Ecto neural progenitor cell (in vitro differentiated cells): ENCODE results near the gene CNNM2.
"Not testable (repeated sequence)": the region's sequence is repeated elsewhere in the genome, so short reads cannot be mapped to it uniquely, and the experiment has no call there.

Source experiments
- DNase-seq: peaks from one replicate; pipeline ENCODE4 v3.0.0-alpha.2; 2018; ENCODE audit warnings: low spot score

The CNNM2 gene

DNA sequence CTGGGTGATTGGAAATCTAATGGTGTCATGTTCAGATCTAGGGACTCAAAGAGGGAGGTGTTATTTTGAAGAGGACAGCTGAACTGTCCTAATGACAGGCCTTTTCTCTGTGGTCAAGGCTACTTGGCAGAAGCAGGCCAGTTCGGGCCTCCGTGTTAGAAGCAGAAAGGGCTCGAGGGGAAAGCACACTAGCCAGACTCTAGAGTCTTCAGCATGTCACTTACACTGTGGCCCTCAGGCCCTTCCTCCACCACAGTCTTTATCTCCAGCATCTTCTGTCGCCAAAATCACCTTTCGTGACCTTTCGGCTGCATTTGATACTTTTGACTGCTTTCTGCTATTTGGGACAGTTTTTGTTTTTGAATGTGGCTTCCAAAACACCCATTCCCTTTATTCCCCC, 123.3 kb downstream of the CNNM2 start:
- no peak for DNase-seq

DNA sequence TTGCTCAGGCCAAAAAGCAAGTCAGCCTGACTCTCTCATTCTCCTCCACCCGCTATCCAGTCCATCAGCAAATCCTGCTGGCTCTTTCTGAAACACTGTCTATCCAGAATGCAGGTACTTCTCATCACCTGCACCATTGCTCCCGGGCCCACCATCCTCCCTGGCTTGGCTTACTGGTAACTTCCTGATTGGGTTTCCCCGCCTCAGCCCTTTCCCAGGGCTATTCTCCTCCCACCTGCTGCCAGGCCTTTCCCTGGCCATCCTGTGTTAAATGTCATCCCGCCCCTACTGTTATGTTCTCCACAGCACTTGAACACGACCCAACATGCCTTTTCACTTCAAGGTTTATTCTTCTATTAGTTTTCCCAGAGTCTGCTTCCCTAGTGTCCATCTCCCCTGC, 124.0 kb downstream of the CNNM2 start:
- DNase-seq: no peak

DNA sequence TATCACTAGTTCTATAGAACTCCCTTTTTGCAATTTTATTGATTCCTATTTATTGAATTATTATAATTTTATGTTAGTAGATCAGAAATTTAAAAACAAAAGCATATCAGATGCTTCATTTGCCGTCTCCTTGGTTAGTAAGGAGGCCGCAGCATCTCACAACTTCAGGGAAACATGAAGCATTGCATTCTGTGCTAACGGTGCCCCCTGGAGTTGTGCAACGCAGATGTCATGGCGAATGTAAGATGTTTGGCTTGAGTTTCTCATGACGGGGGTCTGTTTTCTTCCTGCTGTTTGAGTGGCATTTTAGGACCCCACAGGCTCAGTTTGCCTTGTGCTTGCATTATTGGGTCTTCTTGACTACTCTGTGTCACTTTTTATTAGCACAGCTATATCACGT, 124.8 kb downstream of the CNNM2 start:
- no peak for DNase-seq

DNA sequence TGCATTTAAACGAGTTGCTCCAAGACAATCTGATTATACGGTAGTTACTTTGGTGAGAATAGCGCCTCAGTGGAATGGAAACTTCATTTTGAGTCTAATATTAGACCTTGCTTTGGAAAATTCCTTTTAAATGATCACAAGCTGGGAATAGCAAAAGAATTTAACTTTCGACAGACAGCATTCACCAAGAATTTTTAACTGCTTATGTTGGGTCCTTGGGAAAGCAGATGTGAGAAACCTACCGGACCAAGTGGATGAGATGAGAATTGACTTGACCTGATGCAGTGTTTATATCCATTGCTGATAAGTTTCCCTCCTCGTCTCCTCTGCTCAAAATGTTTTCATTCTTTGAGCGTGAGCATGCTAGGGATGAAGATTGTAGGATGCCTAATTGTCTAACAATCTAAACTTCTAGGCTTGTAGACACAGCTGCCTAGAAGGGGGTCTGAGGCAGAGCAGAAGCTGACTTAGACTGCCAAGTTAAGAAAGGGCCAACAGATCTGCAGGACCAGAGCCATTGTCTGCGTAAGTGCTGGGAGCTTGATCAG, 126.9 kb downstream of the CNNM2 start:
- DNase-seq: no peak

DNA sequence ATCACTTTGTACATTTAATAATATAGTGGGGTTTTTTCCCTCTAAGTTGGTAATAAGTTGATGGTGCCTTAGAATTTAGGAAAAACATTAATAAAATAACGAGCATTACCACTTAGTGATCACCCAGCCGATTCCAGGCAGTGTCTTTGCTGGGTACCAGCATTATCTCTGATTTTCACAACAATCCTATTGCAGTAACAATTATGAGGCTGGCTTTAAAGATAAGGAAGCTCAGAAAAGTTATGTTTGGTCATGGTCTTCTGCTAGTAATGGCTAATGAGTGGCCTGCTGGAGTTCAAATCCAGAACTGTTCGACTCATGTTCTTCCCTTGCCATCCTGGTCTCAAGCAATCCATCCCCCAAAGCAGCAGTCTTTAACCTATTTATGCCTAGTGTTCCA, 127.9 kb downstream of the CNNM2 start:
- no peak for DNase-seq

DNA sequence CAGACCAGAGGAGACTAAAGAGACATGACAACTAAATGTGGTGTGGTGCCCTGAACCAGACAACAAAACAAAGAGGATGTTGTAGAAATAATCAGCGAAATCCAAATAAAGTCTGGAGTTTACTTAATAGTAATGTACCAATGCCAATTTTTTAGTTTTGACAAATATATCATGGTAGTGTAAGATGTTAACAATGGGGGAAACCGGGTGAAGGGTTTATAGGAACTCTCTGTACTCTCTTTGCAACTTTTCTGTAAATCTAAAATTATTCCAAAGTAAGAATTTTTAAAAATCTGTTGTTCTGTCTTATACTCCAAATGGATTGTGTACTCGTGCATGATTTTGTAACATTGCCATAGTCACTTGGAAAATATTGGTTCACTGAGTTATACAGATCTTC, 129.3 kb downstream of the CNNM2 start:
- DNase-seq: no peak

DNA sequence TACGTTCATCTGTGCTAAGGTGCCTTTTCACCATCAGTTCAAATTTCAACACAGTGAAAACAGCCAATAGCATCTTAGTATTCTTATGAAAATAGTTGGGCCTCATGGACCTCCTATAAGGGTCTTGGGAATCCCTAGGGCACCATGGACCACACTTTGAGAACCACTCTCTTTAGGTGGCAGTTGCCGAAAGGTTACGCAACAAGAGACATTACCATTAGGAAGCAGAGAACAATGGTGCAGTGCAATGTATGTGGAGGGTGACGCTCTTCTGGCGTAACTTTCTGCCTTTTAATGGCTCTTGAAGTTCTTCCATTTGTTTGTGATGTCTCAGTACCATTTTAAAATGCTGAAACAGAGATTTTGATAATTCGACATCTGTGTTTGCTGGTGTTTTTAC, 131.1 kb downstream of the CNNM2 start:
- DNase-seq: no peak

DNA sequence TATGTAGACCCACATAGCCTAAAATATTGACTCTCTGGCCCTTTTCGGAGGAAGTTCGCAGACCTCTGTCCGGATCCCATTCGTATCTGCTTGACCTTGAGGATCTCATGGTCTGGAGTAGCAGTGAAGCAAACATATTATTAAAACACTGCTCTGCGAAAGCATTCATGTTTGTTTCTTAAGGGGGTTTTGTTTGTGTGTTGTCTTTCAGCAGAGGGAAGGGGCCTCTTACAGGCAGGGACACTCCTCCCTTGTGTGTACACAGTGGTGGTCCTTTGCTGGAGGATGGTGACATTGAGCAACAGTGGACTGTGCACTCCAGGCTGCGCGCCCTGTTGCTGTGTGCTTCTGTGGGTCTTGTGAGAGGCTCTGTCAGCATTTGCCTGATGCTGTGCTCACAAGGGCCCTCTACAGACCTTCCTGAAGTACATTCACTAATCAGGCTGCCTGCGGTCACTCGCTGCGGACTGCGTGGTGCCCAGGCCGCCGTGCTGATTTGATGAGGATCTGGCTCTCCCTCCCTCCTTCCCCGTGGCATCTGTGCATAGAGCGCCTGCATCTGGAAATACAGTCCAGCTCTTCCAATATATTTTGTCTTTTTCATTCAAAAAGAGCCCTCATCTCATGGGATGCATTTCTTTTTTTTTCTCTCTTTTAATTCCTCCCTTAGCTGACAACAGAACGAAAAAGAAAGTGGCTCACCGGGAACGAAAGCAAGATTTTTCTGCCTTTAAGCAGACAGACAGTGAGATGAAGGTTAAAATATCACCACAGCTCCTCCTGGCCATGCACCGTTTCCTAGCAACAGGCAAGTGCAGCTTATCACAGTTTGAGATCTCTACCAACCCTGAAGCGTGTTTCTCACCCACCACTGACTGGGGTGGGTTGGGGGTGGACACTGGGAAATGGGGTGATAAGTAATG, 135.8 kb downstream of the CNNM2 start:
- DNase-seq: peak; percentile 68

DNA sequence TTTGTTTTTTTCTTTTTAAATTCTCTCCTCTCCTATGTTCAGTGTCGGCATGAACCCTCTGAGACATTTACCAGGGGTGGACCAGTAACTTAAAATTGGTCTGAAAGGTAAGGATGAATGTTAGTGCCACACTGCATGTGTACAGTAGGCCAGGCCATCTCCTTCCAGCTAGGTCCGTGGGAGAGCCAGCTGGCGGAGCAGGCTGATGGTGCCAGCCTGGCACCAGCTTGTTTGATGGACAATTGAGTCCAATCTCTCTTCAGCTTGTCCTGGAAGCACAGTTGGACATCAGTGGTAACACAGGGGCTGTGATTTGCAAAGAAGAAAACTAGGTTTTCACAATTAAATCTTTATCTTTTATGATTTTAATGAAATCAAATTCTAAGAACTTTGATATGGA, 136.5 kb downstream of the CNNM2 start:
- DNase-seq: no peak

DNA sequence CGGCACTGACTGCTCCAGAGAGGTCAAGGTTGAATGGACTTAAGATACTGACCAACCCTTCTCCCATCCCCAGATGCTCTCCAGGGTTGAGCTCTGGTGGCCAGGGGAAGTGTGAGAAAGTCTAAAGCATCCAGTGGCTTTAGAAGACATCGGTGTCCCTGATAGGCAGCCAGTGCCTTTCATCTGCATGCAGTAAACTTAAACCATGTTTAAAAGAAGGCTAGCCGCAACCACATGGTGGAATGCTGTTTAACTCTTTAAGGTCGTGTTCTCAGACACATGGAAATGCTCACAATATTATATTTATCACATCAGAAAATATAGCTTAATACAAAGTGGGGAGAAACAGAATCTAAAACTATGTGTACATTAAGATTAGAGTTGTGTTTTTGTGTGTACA, 137.0 kb downstream of the CNNM2 start:
- no peak for DNase-seq

DNA sequence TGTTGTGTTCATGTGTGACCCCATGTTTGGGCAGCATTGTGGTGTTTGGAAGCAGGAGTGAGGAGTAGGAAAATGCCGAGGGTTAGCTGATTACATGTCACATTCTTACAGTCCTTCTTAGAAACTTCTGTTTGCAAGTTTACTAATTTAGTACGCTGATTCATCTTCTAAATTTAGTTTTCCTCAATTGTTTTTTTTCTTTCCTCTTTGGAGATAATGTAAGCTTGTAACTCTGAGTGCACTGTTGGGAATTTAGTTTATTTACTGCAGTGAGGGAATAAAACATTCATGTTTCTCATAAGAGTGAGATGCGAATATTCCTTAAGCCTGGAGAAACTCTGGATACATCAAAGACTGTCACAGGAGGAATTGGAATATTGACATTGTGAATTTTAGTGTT, 139.9 kb downstream of the CNNM2 start:
- DNase-seq: no peak

DNA sequence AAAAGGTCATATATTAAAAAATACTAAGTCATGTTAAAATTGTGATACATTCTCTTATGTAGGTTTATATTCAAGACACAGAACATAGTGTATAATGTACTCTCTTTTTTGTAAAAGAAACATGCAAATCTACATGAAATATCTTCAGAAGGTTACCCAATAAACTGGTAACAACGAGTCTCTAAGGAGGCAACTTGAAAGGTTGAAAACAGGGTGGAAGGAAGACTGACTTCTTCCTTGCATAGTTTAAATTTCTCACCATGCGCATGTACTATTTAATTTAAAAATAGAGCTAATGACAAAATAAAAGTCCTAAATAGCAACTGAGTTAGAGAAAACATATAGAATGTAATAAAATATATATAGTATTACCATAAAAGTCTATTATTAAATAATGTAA, 142.5 kb downstream of the CNNM2 start:
- no peak for DNase-seq

DNA sequence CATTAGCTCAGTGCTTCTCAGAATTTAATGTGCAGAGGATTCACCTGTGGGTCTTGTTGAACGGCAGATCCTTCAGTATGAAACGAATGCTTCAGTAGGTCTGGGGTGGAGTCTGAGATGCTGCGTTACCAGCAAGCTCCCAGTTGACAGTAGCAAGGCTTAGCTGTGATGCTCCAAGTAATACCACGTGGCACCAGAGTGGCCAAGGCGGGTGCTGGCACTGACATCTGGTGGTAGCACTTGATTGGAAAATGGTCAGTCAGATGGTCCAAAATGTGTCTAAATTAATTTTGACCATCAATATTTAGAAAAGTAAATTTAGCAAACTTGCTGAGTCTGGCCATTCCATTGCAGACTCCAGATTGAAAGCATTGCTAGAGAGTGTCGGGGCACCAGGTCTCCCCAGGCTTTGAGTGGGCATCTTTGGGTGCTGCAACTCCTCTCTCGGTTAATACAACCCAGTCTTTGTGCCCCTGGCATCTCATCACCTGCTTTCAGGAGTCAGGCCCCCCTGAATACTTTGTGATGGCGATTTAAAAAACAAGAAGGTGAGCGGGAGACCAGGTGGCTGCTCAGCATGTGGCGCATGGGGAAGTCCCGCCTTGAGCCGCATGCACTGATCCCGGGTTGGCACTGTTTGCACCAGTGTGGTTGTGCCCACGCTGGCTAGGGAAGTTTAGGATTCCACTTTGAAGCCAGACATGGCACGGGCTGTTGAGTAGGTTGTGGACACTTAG, 144.9 kb downstream of the CNNM2 start:
- no peak for DNase-seq

DNA sequence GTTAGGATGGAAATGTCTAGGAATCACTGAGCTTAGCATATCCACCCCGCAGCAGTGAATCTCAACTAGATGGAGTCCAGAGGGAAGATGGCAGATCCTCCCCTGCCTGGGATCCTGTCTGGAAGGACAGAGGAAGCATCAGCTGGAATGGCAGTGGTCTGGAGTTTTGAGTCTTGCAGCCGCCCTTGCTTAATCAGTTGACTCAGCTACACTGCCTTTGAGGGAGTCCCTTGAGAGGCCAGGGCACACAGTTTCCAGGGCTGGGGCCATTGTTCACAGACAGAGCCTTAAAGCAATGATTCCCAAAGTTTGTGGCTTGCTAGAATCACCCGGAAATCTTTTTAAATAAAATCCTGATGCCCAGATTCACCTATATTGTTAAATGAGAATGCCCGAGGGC, 146.9 kb downstream of the CNNM2 start:
- DNase-seq: no peak

DNA sequence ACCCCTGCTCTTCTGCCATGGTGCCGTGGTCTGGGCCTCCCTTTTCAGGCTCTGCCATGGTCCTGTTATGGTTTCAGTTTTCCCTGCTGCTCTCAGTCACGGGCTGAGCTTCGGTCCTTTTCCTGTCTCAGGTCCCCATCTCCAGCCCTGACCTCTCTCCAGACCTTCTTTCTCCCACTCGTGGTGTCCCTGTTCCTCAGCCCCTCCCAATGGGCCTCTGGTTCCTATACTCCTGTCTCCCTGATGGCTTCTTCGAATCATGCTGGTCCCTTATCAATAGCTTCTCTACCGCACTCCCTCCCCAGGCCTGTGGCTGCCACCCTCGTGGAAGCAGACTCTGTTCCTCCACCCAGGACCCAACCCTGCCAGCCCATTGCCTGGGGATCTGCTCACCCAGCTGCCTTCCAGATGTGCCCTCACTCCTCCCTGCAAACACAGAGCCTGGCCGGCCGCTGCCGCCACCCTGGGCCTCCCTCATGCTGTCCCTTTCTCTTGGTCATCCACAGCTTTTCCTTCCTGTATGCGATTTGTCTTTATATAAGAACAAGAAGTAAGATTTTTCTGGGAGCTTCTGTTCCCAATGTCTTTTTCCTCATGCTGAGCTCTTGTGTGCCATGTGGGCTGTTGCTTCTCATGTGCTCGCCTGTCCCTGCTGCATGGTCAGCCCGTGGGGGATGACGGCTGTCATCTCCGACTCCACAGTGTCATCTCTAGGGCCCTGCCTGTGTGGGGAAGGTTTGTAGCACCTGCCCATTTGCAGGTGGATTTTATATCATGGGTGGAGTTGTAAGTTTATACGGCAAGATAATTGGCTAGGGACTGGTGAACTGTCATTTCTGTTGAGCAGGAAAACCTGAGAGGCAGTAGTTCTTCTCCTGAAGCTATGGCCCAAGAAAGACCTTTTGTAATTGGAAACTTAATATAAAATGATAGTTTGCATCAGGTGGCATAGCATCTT, 148.3 kb downstream of the CNNM2 start:
- DNase-seq: no peak

DNA sequence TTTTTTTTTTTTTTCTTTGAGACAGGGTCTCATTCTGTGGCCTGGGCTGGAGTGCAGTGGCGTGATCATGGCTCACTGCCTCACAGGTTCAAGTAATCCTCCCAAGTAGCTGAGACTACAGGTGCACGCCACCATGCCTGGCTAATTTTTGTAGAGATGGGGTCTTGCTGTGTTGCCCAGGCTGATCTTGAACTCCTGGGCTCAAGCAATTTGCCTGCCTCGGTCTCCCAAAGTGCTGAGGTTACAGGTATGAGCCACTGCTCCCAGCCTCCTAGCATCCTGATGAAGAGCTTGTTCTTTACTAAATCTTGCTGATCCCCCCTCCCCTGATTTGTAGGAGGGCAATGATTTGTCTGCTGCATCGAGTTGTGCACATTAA, 149.0 kb downstream of the CNNM2 start:
- not testable (repeated sequence) for DNase-seq

DNA sequence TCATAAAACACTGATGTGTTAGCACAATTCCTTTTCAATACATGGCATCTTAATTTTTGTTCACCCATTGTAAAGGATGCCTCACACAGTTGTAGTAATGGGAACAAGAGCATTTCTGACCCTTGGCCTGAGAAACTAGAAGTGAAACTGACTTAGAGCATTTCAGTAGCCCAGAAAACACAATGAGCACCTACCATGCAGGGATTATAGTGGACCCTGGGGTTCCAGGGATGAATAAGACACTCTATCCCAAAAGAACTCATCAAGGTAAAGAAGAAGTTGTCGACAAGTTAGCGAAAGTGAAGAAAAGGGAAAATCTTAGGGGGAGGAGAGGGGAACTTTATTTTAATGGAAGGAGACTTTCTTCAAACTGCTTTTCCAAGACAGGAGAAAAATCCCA, 149.4 kb downstream of the CNNM2 start:
- no peak for DNase-seq

DNA sequence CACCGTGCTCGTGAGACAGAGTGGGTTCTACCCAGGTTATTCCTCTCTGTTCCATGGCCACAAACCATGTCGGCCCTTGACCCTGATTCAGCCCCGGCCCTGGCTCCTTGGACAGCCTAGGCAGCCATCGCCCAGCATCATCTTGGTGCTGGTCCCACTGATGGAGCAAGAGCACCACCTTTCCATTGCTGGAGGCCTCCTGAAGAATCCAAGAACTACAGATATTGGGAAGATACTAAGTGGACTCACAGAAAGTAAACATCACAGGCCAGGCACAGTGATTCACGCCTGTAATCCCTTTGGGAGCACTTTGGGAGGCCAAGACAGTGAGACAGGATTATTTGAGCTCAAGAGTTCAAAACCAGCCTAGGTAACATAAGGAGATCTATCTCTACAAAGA, 149.9 kb downstream of the CNNM2 start:
- no peak for DNase-seq

DNA sequence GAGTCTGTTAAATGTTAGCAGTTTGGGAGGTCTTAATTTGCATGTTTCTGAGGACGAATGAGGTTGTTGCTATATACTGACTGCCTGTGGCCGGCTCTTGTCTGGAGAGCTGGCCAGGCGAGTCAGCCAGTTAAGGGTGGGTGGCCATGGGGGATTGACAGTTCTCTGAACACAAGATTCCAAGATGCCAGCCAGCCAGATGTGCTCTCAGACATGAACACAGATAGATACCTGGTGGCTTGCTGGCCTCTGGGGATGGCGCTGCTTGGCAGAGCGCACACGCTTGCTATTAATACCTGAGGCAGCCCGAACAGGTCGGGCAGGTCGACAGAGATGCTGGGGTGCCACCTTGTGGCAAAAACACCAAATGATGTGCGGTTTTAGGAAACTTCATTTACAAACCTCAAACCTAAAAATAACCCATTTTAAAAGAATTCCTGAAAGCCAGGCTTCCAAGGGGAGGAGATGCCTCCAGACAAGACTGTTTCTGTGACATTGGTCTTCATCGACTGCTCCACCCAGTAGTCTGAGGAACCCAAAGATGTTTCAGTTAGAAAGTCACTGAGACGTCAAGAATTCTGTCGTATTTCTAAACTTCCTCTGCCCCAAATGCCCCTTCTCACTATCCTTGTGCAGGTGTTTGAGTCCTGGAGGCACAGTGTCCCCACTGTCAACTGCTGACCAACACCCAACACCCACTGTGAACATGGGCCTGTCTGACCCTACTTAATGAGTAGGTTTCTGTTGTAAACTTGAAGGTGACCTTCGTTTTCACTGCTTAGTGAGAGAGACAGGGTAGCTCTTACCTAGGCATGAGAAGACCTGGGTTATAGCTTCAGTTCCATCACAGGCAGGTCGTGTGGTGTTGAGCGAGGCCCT, 151.6 kb downstream of the CNNM2 start:
- DNase-seq: peak; percentile 70

DNA sequence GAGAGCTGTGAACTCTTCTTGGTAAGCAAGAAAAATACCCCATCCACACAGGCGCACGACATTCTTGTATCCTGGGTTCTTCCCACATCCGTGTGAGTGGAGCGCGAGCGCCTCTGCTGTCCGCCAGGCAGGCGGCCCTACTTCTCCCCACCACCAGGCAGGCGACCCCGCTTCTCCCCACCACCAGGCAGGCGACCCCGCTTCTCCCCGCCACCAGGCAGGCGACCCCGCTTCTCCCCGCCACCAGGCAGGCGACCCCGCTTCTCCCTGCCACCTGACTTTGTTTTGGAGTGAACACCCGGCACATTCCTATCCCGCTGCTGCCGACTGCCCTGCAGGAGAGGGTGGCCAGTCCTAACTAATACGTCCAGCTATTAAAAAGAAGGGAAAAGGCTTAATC, 154.2 kb downstream of the CNNM2 start:
- no peak for DNase-seq

DNA sequence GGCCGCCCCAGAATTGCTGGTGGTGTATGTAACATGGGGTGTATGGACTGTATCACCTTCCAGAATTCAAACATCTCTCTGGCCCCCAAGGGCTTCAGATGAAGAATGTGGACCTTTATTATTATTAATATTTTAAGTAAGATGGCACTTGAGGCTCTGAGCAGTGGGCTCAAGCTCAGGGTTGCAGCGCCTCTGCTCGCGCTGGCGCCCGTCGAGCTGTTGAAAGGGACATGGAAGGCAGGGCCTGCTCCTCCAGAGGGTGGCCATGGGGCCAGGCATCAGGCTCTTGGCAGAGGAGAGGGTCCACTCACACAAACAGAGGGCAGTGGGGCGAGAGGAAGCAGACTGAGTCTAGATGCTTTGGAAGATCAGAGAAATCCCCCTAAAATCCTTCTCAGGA, 154.8 kb downstream of the CNNM2 start:
- DNase-seq: no peak
